H1 (cell line): ENCODE results near the gene GRIA2. TPM values are rescaled to one million over a fixed set of nuclear protein-coding genes. Genes with fewer than 3 reads are reported as not detected.

Experiments
- CTCF ChIA-PET: fragments of 300-600 bp; sonication (Branson Sonifier 250); formaldehyde crosslinking; loops from one replicate; lab custom pipeline; 2021; ENCODE audit not compliant: partially characterized antibody; lab: Charles Lee
- POLR2A ChIA-PET: fragments of 300-600 bp; sonication (Branson Sonifier 250); formaldehyde crosslinking; loops from one replicate; lab custom pipeline; 2021; ENCODE audit warnings: inconsistent platforms; ENCODE audit not compliant: partially characterized antibody; lab: Charles Lee
- DNase-seq, 2 experiments: peaks; one replicate each; pipeline versions ENCODE4 v3.0.0 to v3.0.0-alpha.2; 2010 to 2022; ENCODE audit warnings: low spot score in 2 of 2, low read depth in 1 of 2, mixed read lengths in 1 of 2
- FAIRE-seq: peaks from 2 replicates; lab custom pipeline; 2011; peaks lifted over from hg19 to GRCh38; lab: Jason Lieb, UNC
- H2AFZ ChIP-seq: 2 replicates; pipeline ENCODE4 v1.8.1; 2012; ENCODE audit warnings: low read length, inconsistent platforms
- H2AK5ac ChIP-seq: 2 replicates; pipeline ENCODE4 v1.6.1; 2013; ENCODE audit warnings: low read depth, low read length
- H2BK120ac ChIP-seq: replicated peaks from 2 replicates; pipeline ENCODE3; 2013; ENCODE audit warnings: low read depth, low read length, inconsistent platforms
- H2BK12ac ChIP-seq: 2 replicates; pipeline ENCODE4 v1.6.1; 2013; ENCODE audit warnings: low read depth, low read length
- H2BK15ac ChIP-seq: 2 replicates; pipeline ENCODE4 v1.6.1; 2013; ENCODE audit warnings: low read length
- H2BK20ac ChIP-seq: 2 replicates; pipeline ENCODE4 v1.6.1; 2013; ENCODE audit warnings: low read length
- H2BK5ac ChIP-seq: 2 replicates; pipeline ENCODE4 v1.6.1; 2013; ENCODE audit warnings: low read depth, low read length
- H3K14ac ChIP-seq: 2 replicates; pipeline ENCODE4 v1.6.1; 2013; ENCODE audit warnings: inconsistent platforms; ENCODE audit not compliant: insufficient read length
- H3K18ac ChIP-seq: 2 replicates; pipeline ENCODE4 v1.6.1; 2013; ENCODE audit warnings: low read length; ENCODE audit errors: extremely low read depth
- H3K23ac ChIP-seq: 2 replicates; pipeline ENCODE4 v1.6.1; 2013; ENCODE audit warnings: inconsistent platforms; ENCODE audit not compliant: insufficient read length
- H3K23me2 ChIP-seq: 2 replicates; pipeline ENCODE4 v1.6.1; 2013; ENCODE audit warnings: low read depth, low read length
- H3K27ac ChIP-seq: 2 replicates; pipeline ENCODE4 v1.6.1; 2011; ENCODE audit warnings: low read depth, low read length, inconsistent platforms
- H3K27me3 ChIP-seq, 4 experiments: replicated peaks in 1 of 4; 1 replicate in 1 of 4; 2 replicates in 3 of 4; pipeline versions ENCODE4 v1.6.1 to v1.8.1; 2011 to 2013; ENCODE audit warnings: low read length in 3 of 4, mild to moderate bottlenecking in 3 of 4, inconsistent platforms in 2 of 4, mixed read lengths in 2 of 4, moderate library complexity in 1 of 4; ENCODE audit not compliant: control insufficient read depth in 3 of 4, insufficient read depth in 3 of 4; ENCODE audit errors: extremely low read depth in 1 of 4
- H3K36me3 ChIP-seq, 4 experiments: 2 replicates each; pipeline versions ENCODE4 v1.6.1 to v1.8.1; 2011 to 2013; ENCODE audit warnings: mild to moderate bottlenecking in 4 of 4, low read length in 3 of 4, moderate library complexity in 2 of 4, control low read depth in 1 of 4, inconsistent platforms in 1 of 4; ENCODE audit not compliant: insufficient read depth in 4 of 4, control insufficient read depth in 2 of 4
- H3K4ac ChIP-seq: replicated peaks from 2 replicates; pipeline ENCODE3; 2013; ENCODE audit warnings: low read length, low read depth, mixed read lengths, inconsistent platforms; ENCODE audit not compliant: insufficient read length
- H3K4me1 ChIP-seq, 4 experiments: replicated peaks in 1 of 4; 1 replicate in 1 of 4; 2 replicates in 3 of 4; pipeline versions ENCODE4 v1.6.1 to v1.8.1; 2011 to 2013; ENCODE audit warnings: low read length in 3 of 4, inconsistent platforms in 2 of 4, mixed read lengths in 1 of 4; ENCODE audit not compliant: insufficient read depth in 4 of 4, control insufficient read depth in 3 of 4
- H3K4me2 ChIP-seq, 2 experiments: 2 replicates each; pipeline versions ENCODE4 v1.6.1 to v1.8.1; 2011 to 2013; ENCODE audit warnings: low read depth in 2 of 2, low read length in 2 of 2, control low read depth in 1 of 2, inconsistent platforms in 1 of 2, mild to moderate bottlenecking in 1 of 2; ENCODE audit not compliant: insufficient read depth in 1 of 2
- H3K4me3 ChIP-seq, 4 experiments: fragments of 200-600, 300-600 bp in 1 of 4; sonication (generic), shearing (Covaris generic), sonication (Bioruptor Twin) in 1 of 4; 2 replicates each; pipeline versions ENCODE4 v1.5.1 to v1.8.1; 2011 to 2016; ENCODE audit warnings: low read length in 4 of 4, low read depth in 3 of 4, control low read depth in 2 of 4, inconsistent platforms in 2 of 4, mild to moderate bottlenecking in 2 of 4, mixed read lengths in 1 of 4, moderate library complexity in 1 of 4; ENCODE audit not compliant: insufficient read depth in 2 of 4; ENCODE audit errors: extremely low read depth in 1 of 4
- H3K56ac ChIP-seq: replicated peaks from 2 replicates; pipeline ENCODE3; 2013; ENCODE audit warnings: low read depth, mild to moderate bottlenecking, mixed read lengths, low read length, inconsistent platforms; ENCODE audit not compliant: insufficient read length
- H3K79me1 ChIP-seq: 2 replicates; pipeline ENCODE4 v1.6.1; 2013; ENCODE audit warnings: low read depth, low read length, control low read depth
- H3K79me2 ChIP-seq, 2 experiments: 2 replicates each; pipeline versions ENCODE4 v1.6.1 to v1.8.1; 2012 to 2013; ENCODE audit warnings: low read length in 2 of 2, mild to moderate bottlenecking in 2 of 2, inconsistent platforms in 1 of 2; ENCODE audit not compliant: insufficient read depth in 2 of 2, control insufficient read depth in 1 of 2
- H3K9ac ChIP-seq, 4 experiments: replicated peaks in 1 of 4; 1 replicate in 1 of 4; 2 replicates in 3 of 4; pipeline versions ENCODE4 v1.6.1 to v1.8.1; 2011 to 2013; ENCODE audit warnings: low read depth in 3 of 4, low read length in 3 of 4, control low read depth in 2 of 4, mild to moderate bottlenecking in 2 of 4, moderate library complexity in 2 of 4, inconsistent platforms in 1 of 4; ENCODE audit errors: extremely low read depth in 1 of 4
- H3K9me3 ChIP-seq, 2 experiments: 2 replicates each; pipeline versions ENCODE4 v1.6.1 to v1.8.1; 2012 to 2013; ENCODE audit warnings: mild to moderate bottlenecking in 2 of 2, moderate library complexity in 2 of 2, control low read depth in 1 of 2, inconsistent platforms in 1 of 2, low read depth in 1 of 2, low read length in 1 of 2, mixed read lengths in 1 of 2; ENCODE audit not compliant: insufficient read depth in 2 of 2
- H4K20me1 ChIP-seq, 2 experiments: replicated peaks in 1 of 2; 2 replicates each; pipeline versions ENCODE3 to v1.8.1; 2011 to 2013; ENCODE audit warnings: inconsistent platforms in 2 of 2, low read length in 2 of 2, mild to moderate bottlenecking in 1 of 2; ENCODE audit not compliant: insufficient read depth in 2 of 2, control insufficient read depth in 1 of 2
- H4K5ac ChIP-seq: 2 replicates; pipeline ENCODE4 v1.6.1; 2013; ENCODE audit warnings: low read length, low read depth, mixed read lengths, inconsistent platforms; ENCODE audit not compliant: insufficient read length
- H4K8ac ChIP-seq: 2 replicates; pipeline ENCODE4 v1.8.0; 2013; ENCODE audit warnings: mild to moderate bottlenecking, moderate library complexity, low read length, inconsistent platforms; ENCODE audit not compliant: insufficient read depth; ENCODE audit errors: extremely low read depth
- H4K91ac ChIP-seq: replicated peaks from 2 replicates; pipeline ENCODE3; 2013; ENCODE audit warnings: low read length, mixed read lengths, inconsistent platforms; ENCODE audit not compliant: insufficient read length
- BACH1 ChIP-seq: IDR thresholded peaks from 2 replicates; pipeline ENCODE4 v1.6.1; 2012; ENCODE audit warnings: low read length, improper control_type of control experiment
- CEBPB ChIP-seq: IDR thresholded peaks from 2 replicates; pipeline ENCODE4 v1.6.1; 2012; ENCODE audit warnings: low read depth, low read length
- CHD2 ChIP-seq: IDR thresholded peaks from 2 replicates; pipeline ENCODE4 v1.6.1; 2012; ENCODE audit warnings: low read length, improper control_type of control experiment
- HDAC2 ChIP-seq, 2 experiments: fragments of 300-600 bp in 1 of 2; sonication (generic) in 1 of 2; IDR thresholded peaks; 2 replicates each; pipeline ENCODE4 v1.6.1; 2011 to 2012; ENCODE audit warnings: low read depth in 2 of 2, low read length in 2 of 2, mild to moderate bottlenecking in 2 of 2, moderate library complexity in 2 of 2, borderline replicate concordance in 1 of 2, inconsistent platforms in 1 of 2
- JUND ChIP-seq: IDR thresholded peaks from 2 replicates; pipeline ENCODE4 v1.6.1; 2011; ENCODE audit warnings: mild to moderate bottlenecking, improper control_type of control experiment, low read length
- KDM4A ChIP-seq: IDR thresholded peaks from one replicate; pipeline ENCODE4 v1.7.1; 2012; ENCODE audit warnings: low read depth, mild to moderate bottlenecking, moderate library complexity, low read length, inconsistent platforms; ENCODE audit not compliant: severe bottlenecking
- KDM5A ChIP-seq: fragments of 200-600 bp; IDR thresholded peaks from 2 replicates; pipeline ENCODE4 v1.7.1; 2012; ENCODE audit warnings: mild to moderate bottlenecking, low read length, inconsistent platforms, mixed read lengths
- NANOG ChIP-seq: IDR thresholded peaks from 2 replicates; pipeline ENCODE4 v1.6.1; 2011; ENCODE audit warnings: low read length, low read depth, mild to moderate bottlenecking, inconsistent platforms; ENCODE audit not compliant: insufficient read depth, poor library complexity, severe bottlenecking
- POLR2AphosphoS5 ChIP-seq: IDR thresholded peaks from 2 replicates; pipeline ENCODE4 v1.6.1; 2011; ENCODE audit warnings: low read depth, low read length
- POU5F1 ChIP-seq: IDR thresholded peaks from 2 replicates; pipeline ENCODE4 v1.6.1; 2011; ENCODE audit warnings: low read depth, mild to moderate bottlenecking, low read length, moderate library complexity
- RAD21 ChIP-seq, 2 experiments: IDR thresholded peaks in 1 of 2; conservative IDR thresholded peaks in 1 of 2; 2 replicates each; pipeline ENCODE4 v1.6.1; 2011; ENCODE audit warnings: low read depth in 2 of 2, low read length in 2 of 2, improper control_type of control experiment in 1 of 2, inconsistent platforms in 1 of 2, mild to moderate bottlenecking in 1 of 2, moderate library complexity in 1 of 2
- RXRA ChIP-seq: IDR thresholded peaks from 2 replicates; pipeline ENCODE4 v1.6.1; 2011; ENCODE audit warnings: low read depth, mild to moderate bottlenecking, low read length, moderate library complexity; ENCODE audit not compliant: insufficient read depth
- SIN3A ChIP-seq, 2 experiments: IDR thresholded peaks in 1 of 2; conservative IDR thresholded peaks in 1 of 2; 2 replicates each; pipeline ENCODE4 v1.6.1; 2011 to 2012; ENCODE audit warnings: low read length in 2 of 2, improper control_type of control experiment in 1 of 2, low read depth in 1 of 2, mild to moderate bottlenecking in 1 of 2
- SIRT6 ChIP-seq: IDR thresholded peaks from one replicate; pipeline ENCODE4 v1.7.1; 2012; ENCODE audit warnings: low read length, inconsistent platforms
- SIX5 ChIP-seq: IDR thresholded peaks from 2 replicates; pipeline ENCODE4 v1.6.1; 2011; ENCODE audit warnings: mild to moderate bottlenecking, low read depth, low read length
- WGBS, 2 experiments: shearing (Covaris generic) in 1 of 2; methylation state at CpG; one replicate each; pipeline versions ENCODE4 v1.1.6 to v1.1.7; 2013 to 2015; ENCODE audit warnings: low lambda C conversion rate in 2 of 2, mixed read lengths in 2 of 2, inconsistent platforms in 1 of 2, low coverage in 1 of 2, missing lambda C conversion rate in 1 of 2; ENCODE audit not compliant: insufficient replicate concordance in 2 of 2, insufficient coverage in 1 of 2, insufficient read length in 1 of 2; ENCODE audit errors: extremely low coverage in 1 of 2, missing lambda C conversion rate in 1 of 2; 5-methylcytosine and 5-hydroxymethylcytosine counted together
- polyA plus RNA-seq, 7 experiments: library from polyadenylated mRNA; depleted of rRNA in 3 of 7; stranded (reverse) in 5 of 7; unstranded in 2 of 7; fragments of >200 nt in 5 of 7; fragments of 200-250 nt in 2 of 7; gene quantifications; 1 replicate in 5 of 7; 2 replicates in 1 of 7; 4 replicates in 1 of 7; pipeline versions ENCODE4 v1.2.1 to v1.2.3, GENCODE V29; 2011 to 2013; ENCODE audit warnings: missing spikeins in 2 of 7, mixed read lengths in 2 of 7
- total RNA-seq: library from RNA; stranded (reverse); fragmentation: NEBNext Ultra II Directional; extraction: Animal tissue kit (Norgen Biotek cat#: 25700); gene quantifications from 2 replicates; pipeline ENCODE4 v1.2.1, GENCODE V29; 2021

Gene GRIA2
- total and polyA plus RNA-seq, 2 of the 8 experiments (the other 6 are each of a cell fraction or from before 2014, with no cell fraction given) = not detected

DNA sequence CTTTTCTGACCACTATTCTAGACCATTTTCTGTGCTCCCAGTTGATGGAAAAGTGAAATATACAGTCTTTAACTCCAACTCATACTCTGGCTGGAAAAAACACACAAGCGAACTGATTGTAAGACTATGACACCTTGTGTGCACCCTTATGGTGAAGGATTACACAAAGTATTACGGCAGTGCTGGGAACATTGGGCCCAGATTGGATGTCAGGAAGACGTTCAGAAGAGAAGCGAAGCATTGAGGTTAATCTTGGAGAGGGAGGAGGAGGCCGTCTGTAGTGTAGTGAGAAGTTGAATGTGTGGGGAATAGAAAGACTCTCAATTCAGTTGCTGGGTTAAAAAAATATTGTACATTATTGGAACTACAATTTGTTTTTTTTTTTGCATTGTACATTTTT is 50.0 kb downstream of the GRIA2 start:
- POLR2A ChIA-PET = no interaction called here
- Histone ChIP-seq H3K4me2 (no peak overlapping the region), H2BK120ac (no peak overlapping the region), H4K5ac (no peak overlapping the region), H2BK20ac (no peak overlapping the region), H3K27ac (no peak overlapping the region), H3K56ac (no peak overlapping the region), H2BK15ac (no peak overlapping the region), H3K23me2 (no peaks in the 10 kb centered on the region), H3K36me3 (no peaks in the 10 kb centered on the region), H3K14ac (no peak overlapping the region), H2BK12ac (no peak overlapping the region), H2BK5ac (no peak overlapping the region), H3K9me3 (no peaks in the 10 kb centered on the region), H4K8ac (no peak overlapping the region), H2AFZ (no peak overlapping the region), H3K4me3 (no peak overlapping the region), H3K23ac (no peak overlapping the region), H4K91ac (no peak overlapping the region), H3K27me3 (no peaks in the 10 kb centered on the region), H3K4me1 (no peaks in the 10 kb centered on the region; a peak in 1 of 7 replicates), H4K20me1 (no peaks in the 10 kb centered on the region), H3K18ac (no peak overlapping the region; the same call in 1 of the 2 replicates), H2AK5ac (no peak overlapping the region), H3K79me1 (no peaks in the 10 kb centered on the region), H3K4ac (no peak overlapping the region), H3K9ac (no peak overlapping the region), H3K79me2 (no peaks in the 10 kb centered on the region)
- DNase-seq = no peak
- TF ChIP-seq SIRT6 (no peak), HDAC2 (IDR thresholded peaks at IDR 0.05; ENCODE audit: borderline replicate concordance in 1 of 2, low read depth in 2 of 2, low read length in 2 of 2) (no peak), POLR2AphosphoS5 (no peak), JUND (no peak), RAD21 (IDR thresholded peaks at IDR 0.05 in 1 of 2, conservative IDR thresholded peaks at IDR 0.05 in 1 of 2; ENCODE audit: low read depth in 2 of 2, low read length in 2 of 2) (no peak), NANOG (no peak), BACH1 (no peak), POU5F1 (no peak), KDM5A (no peak), SIX5 (no peak), RXRA (no peak), KDM4A (no peak), CHD2 (no peak), SIN3A (conservative IDR thresholded peaks at IDR 0.05 in 1 of 2, IDR thresholded peaks at IDR 0.05 in 1 of 2; ENCODE audit: low read depth in 1 of 2, low read length in 2 of 2) (no peak), CEBPB (no peak)
- WGBS, 2 experiments = 96% methylated on average over 5 of the region's 5 CpGs; no CpG with 5 or more reads in 1 of the 2 experiments
- no peak for FAIRE-seq
- CTCF ChIA-PET = interaction anchor here (0.8 to 1.4 kb wide), 3 partner anchors 35 to 982 kb away, joined by 3 read pairs; no protein-coding TSS in a partner anchor
